ENCODE data around the gene PPM1L.

- TF ChIP-seq, protein P1, sequence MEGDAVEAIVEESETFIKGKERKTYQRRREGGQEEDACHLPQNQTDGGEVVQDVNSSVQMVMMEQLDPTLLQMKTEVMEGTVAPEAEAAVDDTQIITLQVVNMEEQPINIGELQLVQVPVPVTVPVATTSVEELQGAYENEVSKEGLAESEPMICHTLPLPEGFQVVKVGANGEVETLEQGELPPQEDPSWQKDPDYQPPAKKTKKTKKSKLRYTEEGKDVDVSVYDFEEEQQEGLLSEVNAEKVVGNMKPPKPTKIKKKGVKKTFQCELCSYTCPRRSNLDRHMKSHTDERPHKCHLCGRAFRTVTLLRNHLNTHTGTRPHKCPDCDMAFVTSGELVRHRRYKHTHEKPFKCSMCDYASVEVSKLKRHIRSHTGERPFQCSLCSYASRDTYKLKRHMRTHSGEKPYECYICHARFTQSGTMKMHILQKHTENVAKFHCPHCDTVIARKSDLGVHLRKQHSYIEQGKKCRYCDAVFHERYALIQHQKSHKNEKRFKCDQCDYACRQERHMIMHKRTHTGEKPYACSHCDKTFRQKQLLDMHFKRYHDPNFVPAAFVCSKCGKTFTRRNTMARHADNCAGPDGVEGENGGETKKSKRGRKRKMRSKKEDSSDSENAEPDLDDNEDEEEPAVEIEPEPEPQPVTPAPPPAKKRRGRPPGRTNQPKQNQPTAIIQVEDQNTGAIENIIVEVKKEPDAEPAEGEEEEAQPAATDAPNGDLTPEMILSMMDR (conservative IDR thresholded peaks at IDR 0.05; ENCODE audit: low read depth, low read length) = no peak
- no peak for TF ChIP-seq EZH2 (IDR thresholded peaks at IDR 0.05; ENCODE audit: borderline replicate concordance, low read depth, low read length, poor library complexity, severe bottlenecking)
These were observed 314.4 kb downstream of the PPM1L start for GRCh38 chr3:161070252-161070930.
